ENCODE data around the gene SFXN5. TPM values are rescaled to one million over a fixed set of nuclear protein-coding genes. Genes with fewer than 3 reads are reported as not detected.
A peak's percentile ranks its signal among the peaks of the same experiment; 100 is the strongest.

Gene SFXN5
- total and polyA plus RNA-seq, 11 donors: 6.0 to 12.5 (median 8.7) TPM

DNA sequence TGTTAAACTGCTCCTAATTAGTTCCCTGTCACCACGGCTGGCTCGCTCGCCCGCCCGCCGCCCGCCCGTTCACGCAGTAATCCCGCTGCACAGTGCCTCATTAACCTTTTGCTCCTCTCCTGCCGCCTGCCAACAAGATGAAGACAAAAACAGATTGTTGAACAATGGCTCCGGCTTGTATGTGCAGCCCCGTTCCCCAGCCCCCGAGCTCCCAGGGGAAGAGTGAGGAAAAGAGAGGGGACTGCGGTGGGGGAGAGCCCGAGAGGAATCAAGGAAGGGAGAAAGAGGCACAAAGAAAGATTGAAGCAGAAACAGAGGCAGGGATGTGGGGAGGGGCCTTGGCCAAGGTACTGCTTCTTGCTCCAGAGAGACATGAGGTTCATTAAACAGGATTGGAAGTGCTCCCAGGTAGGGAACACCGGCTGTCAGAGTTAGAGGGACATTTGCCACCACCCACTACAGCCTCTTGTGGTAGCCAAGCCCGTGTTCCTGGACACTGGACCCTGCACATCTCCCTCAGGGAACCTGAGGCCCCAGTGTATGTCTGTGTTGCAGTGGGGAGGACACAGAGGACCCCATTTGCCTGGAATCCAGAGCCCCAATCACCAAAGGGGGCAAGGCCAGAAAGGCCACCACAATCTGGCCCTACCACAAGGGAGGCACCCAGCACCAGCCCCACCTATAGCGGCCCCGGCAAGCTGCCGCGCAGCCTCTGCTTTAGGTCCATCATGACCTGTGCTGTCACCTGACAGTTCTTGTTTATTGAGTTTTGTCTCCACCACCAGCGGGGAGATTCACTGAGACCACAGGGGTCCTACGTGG, 116.1 kb downstream of the SFXN5 start:
- Histone ChIP-seq H3K36me3 (peaks cover 0 to 5% (median 0%) of the 10 kb centered on the region in 9 donors), H3K27ac (no peak overlapping the region), H3K4me3 (no peak overlapping the region), H3K4me1 (peaks cover 0 to 30% (median 0%) of the 10 kb centered on the region in 12 donors), H3K27me3 (no peaks in the 10 kb centered on the region), H3K9me3 (no peaks in the 10 kb centered on the region)
- WGBS, 4 donors: 62 to 76% (median 72%) methylated on average over 24 of the region's 24 CpGs
- peak in 1 of 4 donors; percentile 30 for ATAC-seq
- DNase-seq: peak in 2 of 5 donors; percentile 8 to 15
- TF ChIP-seq, protein P1, sequence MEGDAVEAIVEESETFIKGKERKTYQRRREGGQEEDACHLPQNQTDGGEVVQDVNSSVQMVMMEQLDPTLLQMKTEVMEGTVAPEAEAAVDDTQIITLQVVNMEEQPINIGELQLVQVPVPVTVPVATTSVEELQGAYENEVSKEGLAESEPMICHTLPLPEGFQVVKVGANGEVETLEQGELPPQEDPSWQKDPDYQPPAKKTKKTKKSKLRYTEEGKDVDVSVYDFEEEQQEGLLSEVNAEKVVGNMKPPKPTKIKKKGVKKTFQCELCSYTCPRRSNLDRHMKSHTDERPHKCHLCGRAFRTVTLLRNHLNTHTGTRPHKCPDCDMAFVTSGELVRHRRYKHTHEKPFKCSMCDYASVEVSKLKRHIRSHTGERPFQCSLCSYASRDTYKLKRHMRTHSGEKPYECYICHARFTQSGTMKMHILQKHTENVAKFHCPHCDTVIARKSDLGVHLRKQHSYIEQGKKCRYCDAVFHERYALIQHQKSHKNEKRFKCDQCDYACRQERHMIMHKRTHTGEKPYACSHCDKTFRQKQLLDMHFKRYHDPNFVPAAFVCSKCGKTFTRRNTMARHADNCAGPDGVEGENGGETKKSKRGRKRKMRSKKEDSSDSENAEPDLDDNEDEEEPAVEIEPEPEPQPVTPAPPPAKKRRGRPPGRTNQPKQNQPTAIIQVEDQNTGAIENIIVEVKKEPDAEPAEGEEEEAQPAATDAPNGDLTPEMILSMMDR (IDR thresholded peaks at IDR 0.05): no peak
- no peak for TF ChIP-seq POLR2A (IDR thresholded peaks at IDR 0.05)
- intact Hi-C loops (cut with DNase I): no loop called here

DNA sequence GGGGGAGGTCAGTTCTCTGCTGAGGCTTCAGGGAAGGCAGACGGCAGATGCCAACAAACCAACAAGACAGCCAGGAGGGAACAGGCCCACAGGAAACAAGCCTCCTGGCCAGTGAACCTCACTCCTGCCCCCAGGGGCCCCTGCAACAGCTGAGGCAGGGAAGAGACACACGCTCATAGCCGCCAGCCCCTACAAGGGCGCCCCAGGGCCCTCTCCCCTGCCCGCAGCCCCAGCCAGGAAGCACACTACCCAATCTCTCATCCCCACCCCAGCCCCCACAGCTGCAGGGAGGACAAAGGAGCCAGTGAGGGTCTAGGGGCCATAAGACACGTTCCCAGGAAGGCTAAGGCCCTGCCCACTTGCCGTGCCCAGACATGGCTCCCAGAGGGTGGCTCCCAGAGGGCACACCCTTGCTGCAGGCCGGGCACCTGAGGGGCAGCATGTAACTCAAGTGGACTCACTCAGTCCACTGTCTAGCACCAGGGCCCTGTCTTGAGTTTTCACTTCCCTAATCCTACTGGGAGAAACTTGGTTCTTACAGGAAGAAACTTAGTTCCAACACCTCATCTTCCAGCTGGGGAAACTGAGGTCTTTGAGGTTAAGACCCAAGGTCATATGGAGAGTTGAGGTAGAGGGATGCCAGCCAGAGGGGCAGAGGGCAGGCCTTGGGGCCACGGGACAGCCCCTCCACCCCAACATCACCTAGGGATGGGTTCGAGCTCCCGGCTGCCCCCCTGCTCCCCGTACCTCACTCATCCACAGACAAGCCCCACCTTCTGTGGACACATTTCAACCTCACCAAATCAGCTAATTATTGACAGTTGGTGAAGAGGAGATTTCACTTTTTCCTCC, 116.9 kb downstream of the SFXN5 start:
- Histone ChIP-seq H3K9me3 (no peaks in the 10 kb centered on the region), H3K27ac (no peak overlapping the region), H3K4me1 (peaks cover 0 to 30% (median 0%) of the 10 kb centered on the region in 12 donors), H3K27me3 (no peaks in the 10 kb centered on the region), H3K36me3 (peaks cover 0 to 5% (median 0%) of the 10 kb centered on the region in 9 donors), H3K4me3 (peak overlapping the region in 1 of 12 donors; percentile 39)
- ATAC-seq (no peak), DNase-seq (peak in 1 of 5 donors; percentile 13)
- no peak for TF ChIP-seq POLR2A (IDR thresholded peaks at IDR 0.05)
- TF ChIP-seq, protein P1 (IDR thresholded peaks at IDR 0.05): no peak
- intact Hi-C loops (cut with DNase I): no loop called here
- WGBS, 4 donors: 78 to 81% (median 80%) methylated on average over 7 to 12 of the region's 12 CpGs

DNA sequence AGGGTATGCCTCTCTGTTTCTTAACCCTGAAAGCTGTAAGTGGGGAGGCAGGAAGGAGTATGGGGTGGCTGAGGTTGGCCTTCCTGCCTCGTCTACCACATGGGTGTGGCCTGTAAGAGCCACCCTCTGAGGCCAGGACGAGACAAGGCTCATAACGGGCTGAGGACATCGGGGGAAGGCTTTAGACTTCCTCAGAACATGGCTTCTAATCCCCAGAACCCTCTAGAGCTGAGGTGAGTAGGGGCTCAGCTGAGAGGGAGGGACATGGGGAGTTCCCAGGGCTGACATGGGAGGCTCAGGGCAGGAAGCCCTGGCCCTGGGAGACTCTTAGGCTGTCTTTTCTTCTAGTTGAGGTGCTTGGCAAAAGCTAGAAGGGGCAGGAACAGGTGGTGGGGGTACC, 117.5 kb downstream of the SFXN5 start:
- no peak for ATAC-seq

More for the DNA sequence above, 117.5 kb downstream of the SFXN5 start:
- intact Hi-C loops (cut with DNase I): no loop called here
- peak in 2 of 5 donors; percentile 6 to 11 for DNase-seq
- H3K27me3 ChIP-seq: no peaks in the 10 kb centered on the region
- no peaks in the 10 kb centered on the region for H3K9me3 ChIP-seq
- 62 to 86% (median 68%) methylated on average over 2 to 4 of the region's 4 CpGs for WGBS, 4 donors
- H3K4me1 ChIP-seq: peaks cover 0 to 30% (median 0%) of the 10 kb centered on the region in 12 donors
- no peak overlapping the region for H3K27ac ChIP-seq
- peak overlapping the region in 1 of 12 donors; percentile 39 for H3K4me3 ChIP-seq
- peaks cover 0 to 5% (median 0%) of the 10 kb centered on the region in 9 donors for H3K36me3 ChIP-seq
- no peak for TF ChIP-seq POLR2A (IDR thresholded peaks at IDR 0.05)
- TF ChIP-seq, protein P1 (IDR thresholded peaks at IDR 0.05): no peak

Data from heart left ventricle (tissue), 16 donors.